Measurements from ENCODE around the gene IFITM5. TPM values are rescaled to one million over a fixed set of nuclear protein-coding genes. Genes with fewer than 3 reads are reported as not detected.

Gene IFITM5
- total RNA-seq, 1 experiment from 2014 or later: not detected

DNA sequence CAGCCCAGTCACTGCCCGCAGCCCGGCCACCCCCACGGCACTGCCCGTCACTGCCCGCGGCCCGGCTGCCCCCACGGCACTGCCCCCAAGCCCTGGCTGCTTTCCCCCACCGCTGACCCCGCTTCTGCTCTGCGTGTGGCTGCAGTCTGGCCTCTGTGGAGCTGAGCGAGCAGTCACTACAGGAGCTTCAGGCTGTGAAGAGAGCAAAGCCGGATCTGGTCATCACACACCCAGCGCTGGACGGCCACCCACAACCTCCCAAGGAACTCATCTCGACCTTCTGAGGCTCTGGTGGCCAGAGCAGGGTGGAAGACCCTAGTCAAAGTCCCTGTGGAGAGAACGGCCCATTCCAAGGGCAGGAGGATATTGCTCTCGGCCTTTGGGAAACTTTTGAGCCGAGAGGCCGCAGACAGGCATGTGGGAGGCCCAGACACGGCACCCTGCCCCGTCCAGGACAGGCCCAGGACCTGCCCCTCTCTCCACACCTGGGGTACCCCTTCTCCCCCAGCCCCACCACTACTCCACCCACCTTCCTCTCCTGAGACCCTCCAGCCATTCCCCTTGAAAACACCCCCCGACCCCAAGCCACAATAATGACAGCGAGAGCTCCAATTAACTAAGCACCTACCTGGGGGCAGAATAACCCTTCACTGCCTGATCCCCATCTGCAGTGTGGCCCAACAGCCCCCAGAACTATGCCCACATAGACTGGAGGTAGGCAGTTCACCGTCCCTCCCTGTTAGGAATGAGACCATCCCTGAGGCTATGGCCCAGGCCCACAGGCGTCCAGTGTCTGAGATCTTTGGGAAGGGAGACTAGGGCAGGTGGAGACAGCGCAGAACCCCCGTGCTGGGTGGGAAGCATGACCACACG lies 14.1 kb downstream of the IFITM5 start:
- Histone ChIP-seq H3K4me3 (ENCODE audit: low read depth in 2 of 2, low read length in 2 of 2) (no peak overlapping the region), H3K27me3 (ENCODE audit: control insufficient read depth, insufficient read depth, low read length) (peaks cover 3% of the 10 kb centered on the region), H3K9me3 (ENCODE audit: control insufficient read depth, insufficient read depth, low read depth, low read length) (no peaks in the 10 kb centered on the region), H3K36me3 (ENCODE audit: control insufficient read depth, insufficient read depth, low read length) (no peaks in the 10 kb centered on the region), H3K27ac (ENCODE audit: low read length) (no peak overlapping the region), H3K4me1 (ENCODE audit: control insufficient read depth, insufficient read depth, low read length) (peaks cover 20% of the 10 kb centered on the region)
- no peak for TF ChIP-seq POLR2AphosphoS5 (IDR thresholded peaks at IDR 0.05; ENCODE audit: low read depth, low read length)
- intact Hi-C loops (cut with micrococcal nuclease; ENCODE audit: unreplicated experiment) (no loop called here), in situ Hi-C loops (cut with HindIII; ENCODE audit: low pct_unique_long_range_greater_than_20kb, low sequenced_read_pairs) (no loop called here)
- no TSS peak for BruUV-seq (replicated peaks)
- DNase-seq (ENCODE audit: low read depth, low spot score): no peak
- ChIA-PET POLR2A (no interaction called here), CTCF (no interaction called here)
- ATAC-seq: no peak

DNA sequence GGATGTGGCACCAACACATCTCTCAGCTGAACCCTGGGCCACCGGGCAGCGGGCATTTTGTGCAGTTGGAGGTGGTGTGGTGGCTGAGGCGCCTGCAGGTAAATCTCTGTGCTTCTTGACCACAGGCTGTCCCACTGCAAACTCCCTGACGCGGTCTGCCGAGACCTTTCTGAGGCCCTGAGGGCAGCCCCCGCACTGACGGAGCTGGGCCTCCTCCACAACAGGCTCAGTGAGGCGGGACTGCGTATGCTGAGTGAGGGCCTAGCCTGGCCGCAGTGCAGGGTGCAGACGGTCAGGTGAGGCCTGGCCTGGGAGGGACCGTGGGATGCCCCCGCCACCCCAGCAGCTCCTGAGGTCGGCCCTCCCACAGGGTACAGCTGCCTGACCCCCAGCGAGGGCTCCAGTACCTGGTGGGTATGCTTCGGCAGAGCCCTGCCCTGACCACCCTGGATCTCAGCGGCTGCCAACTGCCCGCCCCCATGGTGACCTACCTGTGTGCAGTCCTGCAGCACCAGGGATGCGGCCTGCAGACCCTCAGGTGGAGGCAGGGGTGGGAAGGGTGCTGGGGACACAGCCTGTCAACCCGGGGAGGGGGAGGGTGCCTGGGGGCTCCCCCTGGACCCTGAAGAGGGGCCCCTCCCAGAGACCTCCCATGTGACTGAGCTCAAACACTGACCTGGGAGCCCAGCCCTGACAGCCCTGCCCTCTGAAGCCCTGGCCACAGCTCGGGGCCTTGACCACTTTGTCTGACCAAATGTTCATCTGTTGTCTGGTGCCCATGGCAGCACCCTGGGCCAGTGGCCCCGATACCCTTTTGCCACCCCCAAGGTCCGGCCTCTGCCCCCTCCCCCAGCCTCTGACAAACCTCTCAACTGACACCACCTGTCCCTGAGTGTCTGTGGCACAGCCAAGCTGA lies 15.0 kb downstream of the IFITM5 start:
- in situ Hi-C loops (cut with HindIII; ENCODE audit: low pct_unique_long_range_greater_than_20kb, low sequenced_read_pairs) (no loop called here), intact Hi-C loops (cut with micrococcal nuclease; ENCODE audit: unreplicated experiment) (no loop called here)
- no peaks in the 10 kb centered on the region for H3K9me3 ChIP-seq (ENCODE audit: control insufficient read depth, insufficient read depth, low read depth, low read length)
- no peak overlapping the region for H3K4me3 ChIP-seq (ENCODE audit: low read depth in 2 of 2, low read length in 2 of 2)
- ATAC-seq (no peak), DNase-seq (ENCODE audit: low read depth, low spot score) (no peak)
- TF ChIP-seq, protein P1, sequence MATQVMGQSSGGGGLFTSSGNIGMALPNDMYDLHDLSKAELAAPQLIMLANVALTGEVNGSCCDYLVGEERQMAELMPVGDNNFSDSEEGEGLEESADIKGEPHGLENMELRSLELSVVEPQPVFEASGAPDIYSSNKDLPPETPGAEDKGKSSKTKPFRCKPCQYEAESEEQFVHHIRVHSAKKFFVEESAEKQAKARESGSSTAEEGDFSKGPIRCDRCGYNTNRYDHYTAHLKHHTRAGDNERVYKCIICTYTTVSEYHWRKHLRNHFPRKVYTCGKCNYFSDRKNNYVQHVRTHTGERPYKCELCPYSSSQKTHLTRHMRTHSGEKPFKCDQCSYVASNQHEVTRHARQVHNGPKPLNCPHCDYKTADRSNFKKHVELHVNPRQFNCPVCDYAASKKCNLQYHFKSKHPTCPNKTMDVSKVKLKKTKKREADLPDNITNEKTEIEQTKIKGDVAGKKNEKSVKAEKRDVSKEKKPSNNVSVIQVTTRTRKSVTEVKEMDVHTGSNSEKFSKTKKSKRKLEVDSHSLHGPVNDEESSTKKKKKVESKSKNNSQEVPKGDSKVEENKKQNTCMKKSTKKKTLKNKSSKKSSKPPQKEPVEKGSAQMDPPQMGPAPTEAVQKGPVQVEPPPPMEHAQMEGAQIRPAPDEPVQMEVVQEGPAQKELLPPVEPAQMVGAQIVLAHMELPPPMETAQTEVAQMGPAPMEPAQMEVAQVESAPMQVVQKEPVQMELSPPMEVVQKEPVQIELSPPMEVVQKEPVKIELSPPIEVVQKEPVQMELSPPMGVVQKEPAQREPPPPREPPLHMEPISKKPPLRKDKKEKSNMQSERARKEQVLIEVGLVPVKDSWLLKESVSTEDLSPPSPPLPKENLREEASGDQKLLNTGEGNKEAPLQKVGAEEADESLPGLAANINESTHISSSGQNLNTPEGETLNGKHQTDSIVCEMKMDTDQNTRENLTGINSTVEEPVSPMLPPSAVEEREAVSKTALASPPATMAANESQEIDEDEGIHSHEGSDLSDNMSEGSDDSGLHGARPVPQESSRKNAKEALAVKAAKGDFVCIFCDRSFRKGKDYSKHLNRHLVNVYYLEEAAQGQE (IDR thresholded peaks at IDR 0.05; ENCODE audit: insufficient read depth in 1 of 2, low read depth in 2 of 2, low read length in 1 of 2): 0 out of 4 replicates have a peak, but pooled peaks of 1 of the 2 experiments have one; percentile 14
- TF ChIP-seq, protein P2, sequence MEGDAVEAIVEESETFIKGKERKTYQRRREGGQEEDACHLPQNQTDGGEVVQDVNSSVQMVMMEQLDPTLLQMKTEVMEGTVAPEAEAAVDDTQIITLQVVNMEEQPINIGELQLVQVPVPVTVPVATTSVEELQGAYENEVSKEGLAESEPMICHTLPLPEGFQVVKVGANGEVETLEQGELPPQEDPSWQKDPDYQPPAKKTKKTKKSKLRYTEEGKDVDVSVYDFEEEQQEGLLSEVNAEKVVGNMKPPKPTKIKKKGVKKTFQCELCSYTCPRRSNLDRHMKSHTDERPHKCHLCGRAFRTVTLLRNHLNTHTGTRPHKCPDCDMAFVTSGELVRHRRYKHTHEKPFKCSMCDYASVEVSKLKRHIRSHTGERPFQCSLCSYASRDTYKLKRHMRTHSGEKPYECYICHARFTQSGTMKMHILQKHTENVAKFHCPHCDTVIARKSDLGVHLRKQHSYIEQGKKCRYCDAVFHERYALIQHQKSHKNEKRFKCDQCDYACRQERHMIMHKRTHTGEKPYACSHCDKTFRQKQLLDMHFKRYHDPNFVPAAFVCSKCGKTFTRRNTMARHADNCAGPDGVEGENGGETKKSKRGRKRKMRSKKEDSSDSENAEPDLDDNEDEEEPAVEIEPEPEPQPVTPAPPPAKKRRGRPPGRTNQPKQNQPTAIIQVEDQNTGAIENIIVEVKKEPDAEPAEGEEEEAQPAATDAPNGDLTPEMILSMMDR (IDR thresholded peaks at IDR 0.05): no peak
- peaks cover 20% of the 10 kb centered on the region; the same call in 1 of the 2 replicates for H3K4me1 ChIP-seq (ENCODE audit: control insufficient read depth, insufficient read depth, low read length)
- no TSS peak for BruUV-seq (replicated peaks)
- H3K27me3 ChIP-seq (ENCODE audit: control insufficient read depth, insufficient read depth, low read length): peaks cover 3% of the 10 kb centered on the region
- H3K27ac ChIP-seq (ENCODE audit: low read length): no peak overlapping the region
- ChIA-PET POLR2A (interaction anchor here (0.6 kb wide), 1 partner anchor 791 kb away, joined by 3 read pairs; no protein-coding TSS in a partner anchor), CTCF (interaction anchor here (0.6 kb wide), 1 partner anchor 252 kb away, joined by 3 read pairs; no protein-coding TSS in a partner anchor)
- no peaks in the 10 kb centered on the region for H3K36me3 ChIP-seq (ENCODE audit: control insufficient read depth, insufficient read depth, low read length)
